HEK293 (cell line): ENCODE results near the gene ASXL1.

Experiments
- EGR2 ChIP-seq: fragments of 450-650 bp; formaldehyde crosslinking; IDR thresholded peaks from 2 replicates; pipeline ENCODE4 v1.5.1; 2016; ENCODE audit warnings: low read depth, missing biosample characterization, missing genetic modification characterization
- IKZF3 ChIP-seq: fragments of 450-650 bp; IDR thresholded peaks from 2 replicates; pipeline ENCODE4 v1.5.0; 2018; ENCODE audit warnings: missing biosample characterization, mild to moderate bottlenecking, missing genetic modification characterization, moderate library complexity
- KLF1 ChIP-seq: fragments of 450-650 bp; formaldehyde crosslinking; IDR thresholded peaks from 2 replicates; pipeline ENCODE4 v1.5.1; 2016; ENCODE audit warnings: missing biosample characterization, missing genetic modification characterization
- MEIS1 ChIP-seq: sonication (generic); formaldehyde crosslinking; IDR thresholded peaks from 2 replicates; pipeline ENCODE4 v1.8.1; 2022; ENCODE audit warnings: missing genetic modification reagents, mild to moderate bottlenecking, borderline replicate concordance
- TRIM28 ChIP-seq: IDR thresholded peaks from 2 replicates; pipeline ENCODE4 v1.6.1; 2011; ENCODE audit warnings: low read length, control low read depth, borderline replicate concordance
- ZFP3 ChIP-seq: fragments of 450-650 bp; formaldehyde crosslinking; IDR thresholded peaks from 2 replicates; pipeline ENCODE4 v1.5.1; 2016; ENCODE audit warnings: low read depth, missing biosample characterization, missing genetic modification characterization
- ZNF132 ChIP-seq: fragments of 450-650 bp; formaldehyde crosslinking; IDR thresholded peaks from 2 replicates; pipeline ENCODE4 v1.5.1; 2017; ENCODE audit warnings: missing biosample characterization, missing genetic modification characterization, borderline replicate concordance
- ZNF2 ChIP-seq: fragments of 450-650 bp; formaldehyde crosslinking; IDR thresholded peaks from 2 replicates; pipeline ENCODE4 v1.5.1; 2016; ENCODE audit warnings: missing biosample characterization, missing genetic modification characterization
- ZNF221 ChIP-seq: fragments of 450-650 bp; formaldehyde crosslinking; IDR thresholded peaks from 2 replicates; pipeline ENCODE4 v1.5.1; 2017; ENCODE audit warnings: missing biosample characterization, missing genetic modification characterization, borderline replicate concordance
- ZNF274 ChIP-seq, 2 experiments: fragments of 200-500 bp in 1 of 2; fragments of 450-650 bp in 1 of 2; sonication (Bioruptor generic) in 1 of 2; formaldehyde crosslinking in 1 of 2; IDR thresholded peaks; 2 replicates each; pipeline versions ENCODE4 v1.5.1 to v1.6.1; 2014 to 2016; ENCODE audit warnings: borderline replicate concordance in 1 of 2, inconsistent platforms in 1 of 2, low read length in 1 of 2, missing biosample characterization in 1 of 2, missing genetic modification characterization in 1 of 2
- ZNF341 ChIP-seq: fragments of 450-650 bp; formaldehyde crosslinking; IDR thresholded peaks from 2 replicates; pipeline ENCODE4; 2016; ENCODE audit warnings: low read depth, missing biosample characterization, missing genetic modification characterization
- ZNF391 ChIP-seq: fragments of 450-650 bp; formaldehyde crosslinking; IDR thresholded peaks from 2 replicates; pipeline ENCODE4 v1.5.1; 2016; ENCODE audit warnings: low read depth, missing biosample characterization, missing genetic modification characterization, borderline replicate concordance
- ZNF433 ChIP-seq: fragments of 450-650 bp; formaldehyde crosslinking; IDR thresholded peaks from 2 replicates; pipeline ENCODE4 v1.5.1; 2016; ENCODE audit warnings: missing biosample characterization, missing genetic modification characterization, low read depth
- ZNF473 ChIP-seq: fragments of 450-650 bp; formaldehyde crosslinking; IDR thresholded peaks from 2 replicates; pipeline ENCODE4 v1.5.1; 2017; ENCODE audit warnings: missing biosample characterization, missing genetic modification characterization
- ZNF514 ChIP-seq: fragments of 450-650 bp; formaldehyde crosslinking; IDR thresholded peaks from 2 replicates; pipeline ENCODE4 v1.5.1; 2016; ENCODE audit warnings: missing biosample characterization, missing genetic modification characterization
- ZNF610 ChIP-seq: fragments of 450-650 bp; formaldehyde crosslinking; IDR thresholded peaks from 2 replicates; pipeline ENCODE4 v1.5.1; 2016; ENCODE audit warnings: missing biosample characterization, missing genetic modification characterization, borderline replicate concordance
- ZNF626 ChIP-seq: fragments of 450-650 bp; sonication (Bioruptor Pico); formaldehyde crosslinking; IDR thresholded peaks from 2 replicates; pipeline ENCODE4 v1.5.1; 2018; ENCODE audit warnings: missing biosample characterization, missing genetic modification characterization, inconsistent platforms
- ZNF629 ChIP-seq: fragments of 450-650 bp; formaldehyde crosslinking; IDR thresholded peaks from 2 replicates; pipeline ENCODE4 v1.5.1; 2017; ENCODE audit warnings: missing biosample characterization, missing genetic modification characterization
- ZNF639 ChIP-seq: fragments of 450-650 bp; formaldehyde crosslinking; IDR thresholded peaks from 2 replicates; pipeline ENCODE4 v1.5.1; 2016; ENCODE audit warnings: missing biosample characterization, missing genetic modification characterization
- ZNF776 ChIP-seq: fragments of 450-650 bp; formaldehyde crosslinking; IDR thresholded peaks from 2 replicates; pipeline ENCODE4 v1.5.0; 2017; ENCODE audit warnings: missing biosample characterization, missing genetic modification characterization, borderline replicate concordance
- ZNF792 ChIP-seq: fragments of 450-650 bp; formaldehyde crosslinking; IDR thresholded peaks from 2 replicates; pipeline ENCODE4 v1.5.1; 2016; ENCODE audit warnings: missing biosample characterization, missing genetic modification characterization
- TF ChIP-seq, protein P1 (sequence below): fragments of 450-650 bp; formaldehyde crosslinking; IDR thresholded peaks from 2 replicates; pipeline ENCODE4 v1.5.1; 2016; ENCODE audit warnings: missing biosample characterization, missing genetic modification characterization, low read depth
- TF ChIP-seq, protein P2 (sequence below): fragments of 450-650 bp; formaldehyde crosslinking; IDR thresholded peaks from 2 replicates; pipeline ENCODE4 v1.5.1; 2016; ENCODE audit warnings: missing biosample characterization, missing genetic modification characterization
- TF ChIP-seq, protein P3 (sequence below): fragments of 450-650 bp; formaldehyde crosslinking; IDR thresholded peaks from 2 replicates; pipeline ENCODE4 v1.5.0; 2017; ENCODE audit warnings: missing biosample characterization, missing genetic modification characterization, borderline replicate concordance
- TF ChIP-seq, protein P4 (sequence below): fragments of 450-650 bp; formaldehyde crosslinking; IDR thresholded peaks from 2 replicates; pipeline ENCODE4 v1.5.1; 2016; ENCODE audit warnings: missing biosample characterization, missing genetic modification characterization
- TF ChIP-seq, protein P5 (sequence below): fragments of 450-650 bp; formaldehyde crosslinking; IDR thresholded peaks from 2 replicates; pipeline ENCODE4 v1.5.1; 2016; ENCODE audit warnings: missing biosample characterization, missing genetic modification characterization

Gene ASXL1

DNA sequence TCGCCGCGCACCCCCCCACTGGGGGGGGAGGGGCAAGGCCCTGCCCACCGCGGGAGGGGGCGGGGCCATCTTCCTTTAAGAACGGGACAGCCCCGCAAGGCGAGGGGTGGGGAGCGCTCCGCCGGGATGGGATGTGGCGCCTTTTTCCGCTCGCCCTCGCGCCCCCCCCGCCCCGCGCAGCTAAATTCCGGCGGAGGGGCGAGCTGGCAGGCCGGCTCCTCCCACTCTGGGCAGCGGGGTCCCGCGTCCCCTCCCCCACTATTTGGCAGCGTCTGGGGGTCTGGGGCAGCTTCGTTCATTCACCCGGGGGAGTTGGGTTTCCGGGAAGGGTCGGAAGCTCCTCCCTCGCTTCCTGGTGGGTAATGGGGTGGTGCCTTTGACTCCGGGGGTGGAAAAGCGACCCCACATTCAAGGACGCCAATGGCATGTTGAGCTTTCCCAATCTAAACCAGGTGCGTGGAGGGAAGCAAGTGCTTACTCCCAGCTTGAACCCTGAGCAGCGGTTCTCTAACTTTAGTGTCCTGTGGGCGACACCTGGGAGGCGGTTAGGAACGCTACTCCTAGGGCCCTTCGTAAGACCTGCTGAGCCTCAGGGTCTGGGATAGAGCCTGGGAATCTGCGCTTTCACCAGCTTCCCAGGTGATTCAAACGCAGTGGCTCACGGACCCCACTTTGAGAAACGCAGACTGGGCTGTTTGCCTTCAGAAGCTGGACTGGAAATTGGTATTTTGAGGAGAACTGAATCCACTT is 927 bp downstream of the ASXL1 start (continued):
- TF ChIP-seq, protein P1, sequence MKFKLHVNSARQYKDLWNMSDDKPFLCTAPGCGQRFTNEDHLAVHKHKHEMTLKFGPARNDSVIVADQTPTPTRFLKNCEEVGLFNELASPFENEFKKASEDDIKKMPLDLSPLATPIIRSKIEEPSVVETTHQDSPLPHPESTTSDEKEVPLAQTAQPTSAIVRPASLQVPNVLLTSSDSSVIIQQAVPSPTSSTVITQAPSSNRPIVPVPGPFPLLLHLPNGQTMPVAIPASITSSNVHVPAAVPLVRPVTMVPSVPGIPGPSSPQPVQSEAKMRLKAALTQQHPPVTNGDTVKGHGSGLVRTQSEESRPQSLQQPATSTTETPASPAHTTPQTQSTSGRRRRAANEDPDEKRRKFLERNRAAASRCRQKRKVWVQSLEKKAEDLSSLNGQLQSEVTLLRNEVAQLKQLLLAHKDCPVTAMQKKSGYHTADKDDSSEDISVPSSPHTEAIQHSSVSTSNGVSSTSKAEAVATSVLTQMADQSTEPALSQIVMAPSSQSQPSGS (tag by site-specific recombination): no peak
- TF ChIP-seq MEIS1 (CRISPR knock-in tag) (no peak), TRIM28 (no peak), ZNF629 (0 out of 2 replicates have a peak, but pooled peaks have one; percentile 20), ZNF341 (tag by site-specific recombination) (peak; percentile 80), ZNF221 (tag by site-specific recombination) (no peak), ZNF776 (tag by site-specific recombination) (no peak), IKZF3 (peak; percentile 74), ZNF610 (no peak), ZNF514 (tag by site-specific recombination) (no peak), ZNF792 (tag by site-specific recombination) (no peak), KLF1 (tag by site-specific recombination) (peak; percentile 58; the same call in 1 of the 2 replicates), ZNF132 (tag by site-specific recombination) (no peak), EGR2 (tag by site-specific recombination) (peak; percentile 82), ZNF391 (tag by site-specific recombination) (peak; percentile 38; the same call in 1 of the 2 replicates), ZNF274 (IDR thresholded peaks at IDR 0.05; ENCODE audit: low read length) (no peak), ZNF274 (tag by site-specific recombination; IDR thresholded peaks at IDR 0.05; ENCODE audit: borderline replicate concordance) (no peak), ZNF639 (tag by site-specific recombination) (no peak), ZNF433 (no peak), ZNF626 (tag by site-specific recombination) (no peak), ZNF2 (tag by site-specific recombination) (no peak; the same call in 1 of the 2 replicates), ZNF473 (tag by site-specific recombination) (no peak), ZFP3 (no peak)
- TF ChIP-seq, protein P2, sequence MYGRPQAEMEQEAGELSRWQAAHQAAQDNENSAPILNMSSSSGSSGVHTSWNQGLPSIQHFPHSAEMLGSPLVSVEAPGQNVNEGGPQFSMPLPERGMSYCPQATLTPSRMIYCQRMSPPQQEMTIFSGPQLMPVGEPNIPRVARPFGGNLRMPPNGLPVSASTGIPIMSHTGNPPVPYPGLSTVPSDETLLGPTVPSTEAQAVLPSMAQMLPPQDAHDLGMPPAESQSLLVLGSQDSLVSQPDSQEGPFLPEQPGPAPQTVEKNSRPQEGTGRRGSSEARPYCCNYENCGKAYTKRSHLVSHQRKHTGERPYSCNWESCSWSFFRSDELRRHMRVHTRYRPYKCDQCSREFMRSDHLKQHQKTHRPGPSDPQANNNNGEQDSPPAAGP (tag by site-specific recombination): peak; percentile 52; the same call in 1 of the 2 replicates
- TF ChIP-seq, protein P3, sequence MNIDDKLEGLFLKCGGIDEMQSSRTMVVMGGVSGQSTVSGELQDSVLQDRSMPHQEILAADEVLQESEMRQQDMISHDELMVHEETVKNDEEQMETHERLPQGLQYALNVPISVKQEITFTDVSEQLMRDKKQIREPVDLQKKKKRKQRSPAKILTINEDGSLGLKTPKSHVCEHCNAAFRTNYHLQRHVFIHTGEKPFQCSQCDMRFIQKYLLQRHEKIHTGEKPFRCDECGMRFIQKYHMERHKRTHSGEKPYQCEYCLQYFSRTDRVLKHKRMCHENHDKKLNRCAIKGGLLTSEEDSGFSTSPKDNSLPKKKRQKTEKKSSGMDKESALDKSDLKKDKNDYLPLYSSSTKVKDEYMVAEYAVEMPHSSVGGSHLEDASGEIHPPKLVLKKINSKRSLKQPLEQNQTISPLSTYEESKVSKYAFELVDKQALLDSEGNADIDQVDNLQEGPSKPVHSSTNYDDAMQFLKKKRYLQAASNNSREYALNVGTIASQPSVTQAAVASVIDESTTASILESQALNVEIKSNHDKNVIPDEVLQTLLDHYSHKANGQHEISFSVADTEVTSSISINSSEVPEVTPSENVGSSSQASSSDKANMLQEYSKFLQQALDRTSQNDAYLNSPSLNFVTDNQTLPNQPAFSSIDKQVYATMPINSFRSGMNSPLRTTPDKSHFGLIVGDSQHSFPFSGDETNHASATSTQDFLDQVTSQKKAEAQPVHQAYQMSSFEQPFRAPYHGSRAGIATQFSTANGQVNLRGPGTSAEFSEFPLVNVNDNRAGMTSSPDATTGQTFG (tag by site-specific recombination): no peak
- TF ChIP-seq, protein P4, sequence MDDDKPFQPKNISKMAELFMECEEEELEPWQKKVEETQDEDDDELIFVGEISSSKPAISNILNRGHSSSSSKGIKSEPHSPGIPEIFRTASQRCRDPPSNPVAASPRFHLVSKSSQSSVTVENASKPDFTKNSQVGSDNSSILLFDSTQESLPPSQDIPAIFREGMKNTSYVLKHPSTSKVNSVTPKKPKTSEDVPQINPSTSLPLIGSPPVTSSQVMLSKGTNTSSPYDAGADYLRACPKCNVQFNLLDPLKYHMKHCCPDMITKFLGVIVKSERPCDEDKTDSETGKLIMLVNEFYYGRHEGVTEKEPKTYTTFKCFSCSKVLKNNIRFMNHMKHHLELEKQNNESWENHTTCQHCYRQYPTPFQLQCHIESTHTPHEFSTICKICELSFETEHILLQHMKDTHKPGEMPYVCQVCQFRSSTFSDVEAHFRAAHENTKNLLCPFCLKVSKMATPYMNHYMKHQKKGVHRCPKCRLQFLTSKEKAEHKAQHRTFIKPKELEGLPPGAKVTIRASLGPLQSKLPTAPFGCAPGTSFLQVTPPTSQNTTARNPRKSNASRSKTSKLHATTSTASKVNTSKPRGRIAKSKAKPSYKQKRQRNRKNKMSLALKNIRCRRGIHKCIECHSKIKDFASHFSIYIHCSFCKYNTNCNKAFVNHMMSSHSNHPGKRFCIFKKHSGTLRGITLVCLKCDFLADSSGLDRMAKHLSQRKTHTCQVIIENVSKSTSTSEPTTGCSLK (tag by site-specific recombination): no peak
- TF ChIP-seq, protein P5, sequence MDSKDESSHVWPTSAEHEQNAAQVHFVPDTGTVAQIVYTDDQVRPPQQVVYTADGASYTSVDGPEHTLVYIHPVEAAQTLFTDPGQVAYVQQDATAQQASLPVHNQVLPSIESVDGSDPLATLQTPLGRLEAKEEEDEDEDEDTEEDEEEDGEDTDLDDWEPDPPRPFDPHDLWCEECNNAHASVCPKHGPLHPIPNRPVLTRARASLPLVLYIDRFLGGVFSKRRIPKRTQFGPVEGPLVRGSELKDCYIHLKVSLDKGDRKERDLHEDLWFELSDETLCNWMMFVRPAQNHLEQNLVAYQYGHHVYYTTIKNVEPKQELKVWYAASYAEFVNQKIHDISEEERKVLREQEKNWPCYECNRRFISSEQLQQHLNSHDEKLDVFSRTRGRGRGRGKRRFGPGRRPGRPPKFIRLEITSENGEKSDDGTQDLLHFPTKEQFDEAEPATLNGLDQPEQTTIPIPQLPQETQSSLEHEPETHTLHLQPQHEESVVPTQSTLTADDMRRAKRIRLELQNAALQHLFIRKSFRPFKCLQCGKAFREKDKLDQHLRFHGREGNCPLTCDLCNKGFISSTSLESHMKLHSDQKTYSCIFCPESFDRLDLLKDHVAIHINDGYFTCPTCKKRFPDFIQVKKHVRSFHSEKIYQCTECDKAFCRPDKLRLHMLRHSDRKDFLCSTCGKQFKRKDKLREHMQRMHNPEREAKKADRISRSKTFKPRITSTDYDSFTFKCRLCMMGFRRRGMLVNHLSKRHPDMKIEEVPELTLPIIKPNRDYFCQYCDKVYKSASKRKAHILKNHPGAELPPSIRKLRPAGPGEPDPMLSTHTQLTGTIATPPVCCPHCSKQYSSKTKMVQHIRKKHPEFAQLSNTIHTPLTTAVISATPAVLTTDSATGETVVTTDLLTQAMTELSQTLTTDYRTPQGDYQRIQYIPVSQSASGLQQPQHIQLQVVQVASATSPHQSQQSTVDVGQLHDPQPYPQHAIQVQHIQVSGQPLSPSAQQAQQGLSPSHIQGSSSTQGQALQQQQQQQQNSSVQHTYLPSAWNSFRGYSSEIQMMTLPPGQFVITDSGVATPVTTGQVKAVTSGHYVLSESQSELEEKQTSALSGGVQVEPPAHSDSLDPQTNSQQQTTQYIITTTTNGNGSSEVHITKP (tag by site-specific recombination): peak; percentile 90
